Neural cell (in vitro differentiated cells): ENCODE data around the gene AP2B1. TPM values are rescaled to one million over a fixed set of nuclear protein-coding genes. Genes with fewer than 3 reads are reported as not detected.

ENCODE experiments used
- H2AFZ ChIP-seq: fragments of 200-600, 300-800 bp; sonication (generic), shearing (Covaris generic); 2 replicates; pipeline ENCODE4 v1.6.0; 2014; ENCODE audit warnings: low read depth, mild to moderate bottlenecking, antibody characterized with exemption, low read length, moderate library complexity
- H3F3A ChIP-seq: fragments of 200-600 bp; shearing (Covaris generic); 2 replicates; pipeline ENCODE4 v1.6.1; 2016; ENCODE audit warnings: mild to moderate bottlenecking, moderate library complexity, mixed read lengths, antibody characterized with exemption, low read length; ENCODE audit not compliant: insufficient read depth, poor library complexity, severe bottlenecking
- H3K27ac ChIP-seq: fragments of 200-600, 300-800 bp; sonication (generic), shearing (Covaris generic); 2 replicates; pipeline ENCODE4 v1.5.1; 2014; ENCODE audit warnings: mild to moderate bottlenecking, low read length, moderate library complexity
- H3K27me3 ChIP-seq: fragments of 300-800, 200-600 bp; sonication (generic), shearing (Covaris generic); 2 replicates; pipeline ENCODE4 v1.6.0; 2014; ENCODE audit warnings: mild to moderate bottlenecking, low read depth, low read length, moderate library complexity; ENCODE audit not compliant: insufficient read depth
- H3K36me3 ChIP-seq: fragments of 300-800, 200-600 bp; sonication (generic), shearing (Covaris generic); 2 replicates; pipeline ENCODE4 v1.5.1; 2014; ENCODE audit warnings: mild to moderate bottlenecking, antibody characterized with exemption, low read length, moderate library complexity; ENCODE audit not compliant: insufficient read depth
- H3K4me2 ChIP-seq: fragments of 300-800, 200-600 bp; sonication (generic), shearing (Covaris generic); 2 replicates; pipeline ENCODE4 v1.6.0; 2014; ENCODE audit warnings: mild to moderate bottlenecking, low read length
- H3K4me3 ChIP-seq: fragments of 300-800, 200-600 bp; sonication (generic), shearing (Covaris generic); 2 replicates; pipeline ENCODE4 v1.5.1; 2014; ENCODE audit warnings: mild to moderate bottlenecking, low read length, moderate library complexity
- H3K79me2 ChIP-seq: fragments of 200-600 bp; shearing (Covaris generic); replicated peaks from 2 replicates; pipeline ENCODE4 v1.6.0; 2014; ENCODE audit warnings: mild to moderate bottlenecking, low read length, moderate library complexity; ENCODE audit not compliant: insufficient read depth
- H3K9ac ChIP-seq: fragments of 300-800, 200-600 bp; sonication (generic), shearing (Covaris generic); 2 replicates; pipeline ENCODE4 v1.6.1; 2016; ENCODE audit warnings: mild to moderate bottlenecking, low read length, mixed read lengths
- H3K9me2 ChIP-seq: fragments of 200-600 bp; shearing (Covaris generic); 2 replicates; pipeline ENCODE4 v1.6.1; 2016; ENCODE audit warnings: mild to moderate bottlenecking, low read length, mixed read lengths; ENCODE audit not compliant: insufficient read depth
- H3K9me3 ChIP-seq: fragments of 200-600, 300-800 bp; sonication (generic), shearing (Covaris generic); 2 replicates; pipeline ENCODE4 v1.6.1; 2016; ENCODE audit warnings: mild to moderate bottlenecking, mixed run types, low read length, moderate library complexity, mixed read lengths
- H4K20me1 ChIP-seq: fragments of 200-600 bp; shearing (Covaris generic); 2 replicates; pipeline ENCODE4 v1.6.1; 2016; ENCODE audit warnings: mild to moderate bottlenecking, mixed run types; ENCODE audit not compliant: insufficient read depth
- CTCF ChIP-seq: fragments of 450-650 bp; IDR thresholded peaks from 2 replicates; pipeline ENCODE4 v1.5.1; 2014; ENCODE audit warnings: antibody characterized with exemption, mild to moderate bottlenecking, moderate library complexity; ENCODE audit not compliant: poor library complexity, severe bottlenecking
- EP300 ChIP-seq: fragments of 450-650 bp; conservative IDR thresholded peaks from 2 replicates; pipeline ENCODE4 v1.6.1; 2014; ENCODE audit warnings: antibody characterized with exemption, mild to moderate bottlenecking, moderate library complexity; ENCODE audit not compliant: poor library complexity, severe bottlenecking
- EZH2 ChIP-seq: fragments of 200-600, 300-800 bp; shearing (Covaris generic), sonication (generic); IDR thresholded peaks from 2 replicates; pipeline ENCODE4 v1.6.1; 2014; ENCODE audit warnings: antibody characterized with exemption, low read length, borderline replicate concordance, mild to moderate bottlenecking; ENCODE audit not compliant: insufficient read depth, poor library complexity, severe bottlenecking
- MXI1 ChIP-seq: fragments of 450-650 bp; conservative IDR thresholded peaks from 2 replicates; pipeline ENCODE4 v1.6.1; 2014; ENCODE audit warnings: antibody characterized with exemption, mild to moderate bottlenecking; ENCODE audit not compliant: poor library complexity, severe bottlenecking
- POLR2AphosphoS5 ChIP-seq: IDR thresholded peaks from 2 replicates; pipeline ENCODE4 v1.6.1; 2012
- RAD21 ChIP-seq: fragments of 450-650 bp; conservative IDR thresholded peaks from 2 replicates; pipeline ENCODE4 v1.6.1; 2014; ENCODE audit warnings: antibody characterized with exemption, mild to moderate bottlenecking, moderate library complexity
- REST ChIP-seq: IDR thresholded peaks from 2 replicates; pipeline ENCODE4 v1.6.1; 2012; ENCODE audit warnings: borderline replicate concordance
- SMC3 ChIP-seq: fragments of 450-650 bp; conservative IDR thresholded peaks from 2 replicates; pipeline ENCODE4 v1.6.1; 2014; ENCODE audit warnings: antibody characterized with exemption, mild to moderate bottlenecking, moderate library complexity; ENCODE audit not compliant: poor library complexity
- TAF1 ChIP-seq: IDR thresholded peaks from 2 replicates; pipeline ENCODE4 v1.6.1; 2012; ENCODE audit warnings: low read depth
- polyA plus RNA-seq: library from polyadenylated mRNA; depleted of rRNA; stranded (reverse); fragments of >200 nt; gene quantifications from 2 replicates; pipeline ENCODE4 v1.2.3, GENCODE V29; 2014

AP2B1 gene
- polyA plus RNA-seq, 1 donor from 2014 or later, result 59.5 TPM

- Histone ChIP-seq H3K4me2 (no peak overlapping the region), H3K27ac (no peak overlapping the region), H3K79me2 (no peaks in the 10 kb centered on the region), H4K20me1 (no peaks in the 10 kb centered on the region), H3K9ac (no peak overlapping the region), H2AFZ (no peak overlapping the region), H3K9me3 (no peaks in the 10 kb centered on the region), H3K36me3 (no peaks in the 10 kb centered on the region), H3F3A (no peaks in the 10 kb centered on the region), H3K4me3 (no peak overlapping the region), H3K9me2 (no peaks in the 10 kb centered on the region), H3K27me3 (peaks cover 6% of the 10 kb centered on the region)
- no peak for TF ChIP-seq SMC3
- no peak for TF ChIP-seq MXI1
- TF ChIP-seq EZH2, result no peak
- TF ChIP-seq EP300, result no peak
- TF ChIP-seq POLR2AphosphoS5, result no peak
- no peak for TF ChIP-seq TAF1
- TF ChIP-seq RAD21, result no peak
- no peak for TF ChIP-seq CTCF
- no peak for TF ChIP-seq REST
These were observed 31.4 kb upstream of the AP2B1 start for GRCh38 chr17:35555691-35556090.

- no peaks in the 10 kb centered on the region for H3K36me3 ChIP-seq
These were observed 29.8 kb upstream of the AP2B1 start for GRCh38 chr17:35557353-35557752.

More at GRCh38 chr17:35557353-35557752, 29.8 kb upstream of the AP2B1 start:
- Histone ChIP-seq H3K79me2 (no peaks in the 10 kb centered on the region), H4K20me1 (no peaks in the 10 kb centered on the region), H2AFZ (no peak overlapping the region), H3K9me3 (no peaks in the 10 kb centered on the region), H3F3A (no peaks in the 10 kb centered on the region), H3K27me3 (peaks cover 6% of the 10 kb centered on the region), H3K27ac (no peak overlapping the region), H3K9me2 (no peaks in the 10 kb centered on the region), H3K9ac (no peak overlapping the region), H3K4me3 (no peak overlapping the region), H3K4me2 (no peak overlapping the region)
- TF ChIP-seq RAD21 (no peak), REST (no peak), TAF1 (no peak), CTCF (no peak), SMC3 (no peak), POLR2AphosphoS5 (no peak), MXI1 (no peak), EP300 (no peak), EZH2 (no peak)
